GM19025 (cell line): ENCODE measurements around the gene SLC38A2.

Source experiments
- ATAC-seq: cut with Tn5 transposase; IDR thresholded peaks from one replicate; pipeline ENCODE4 v1.9.1; 2021; ENCODE audit warnings: mild to moderate bottlenecking, low read depth, moderate library complexity; ENCODE audit not compliant: unreplicated experiment

Gene SLC38A2

GRCh38 chr12:46396826-46397225 lies 24.3 kb upstream of the SLC38A2 start:
- ATAC-seq: no peak

DNA sequence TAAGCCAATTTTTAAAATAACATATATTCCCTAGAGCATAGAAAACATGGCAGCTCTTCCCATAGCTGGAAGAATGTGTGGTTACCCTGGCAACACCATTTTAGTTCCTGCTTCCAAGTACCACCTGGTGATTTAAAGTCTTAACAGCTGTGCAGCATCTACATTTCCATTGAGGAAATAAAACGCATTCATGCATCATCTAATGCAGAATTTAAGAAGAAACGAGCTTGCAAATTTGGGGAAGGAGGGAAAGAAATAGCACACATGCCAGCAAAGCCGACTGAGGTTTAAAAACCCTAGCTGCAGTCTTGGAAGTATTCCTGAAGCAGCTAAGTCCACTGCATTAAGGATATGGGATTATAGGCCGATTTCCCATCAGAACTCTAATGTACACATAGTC lies 22.8 kb upstream of the SLC38A2 start:
- no peak for ATAC-seq

DNA sequence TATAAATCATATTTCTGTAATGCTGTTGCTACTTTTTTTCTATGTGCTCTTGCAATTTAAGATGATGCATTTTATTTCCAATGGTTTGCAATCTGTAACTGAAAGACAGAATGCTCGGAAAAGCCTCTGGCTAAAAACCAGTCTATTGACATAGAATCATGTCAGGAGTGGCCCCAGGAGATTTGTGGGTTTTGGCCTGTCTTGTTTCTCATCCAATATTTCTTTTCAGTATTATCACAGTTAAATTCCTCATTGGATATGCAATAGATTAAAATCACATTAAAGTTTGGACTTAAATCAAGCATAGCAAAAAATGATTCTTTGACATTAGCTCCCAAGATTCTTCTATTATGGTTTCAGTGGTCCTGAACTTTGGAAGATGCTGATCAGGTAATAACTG lies 19.1 kb upstream of the SLC38A2 start:
- ATAC-seq: no peak

- ATAC-seq: no peak
Measured at GRCh38 chr12:46390881-46391280, 18.3 kb upstream of the SLC38A2 start.

GRCh38 chr12:46390304-46390703 lies 17.7 kb upstream of the SLC38A2 start:
- no peak for ATAC-seq

DNA sequence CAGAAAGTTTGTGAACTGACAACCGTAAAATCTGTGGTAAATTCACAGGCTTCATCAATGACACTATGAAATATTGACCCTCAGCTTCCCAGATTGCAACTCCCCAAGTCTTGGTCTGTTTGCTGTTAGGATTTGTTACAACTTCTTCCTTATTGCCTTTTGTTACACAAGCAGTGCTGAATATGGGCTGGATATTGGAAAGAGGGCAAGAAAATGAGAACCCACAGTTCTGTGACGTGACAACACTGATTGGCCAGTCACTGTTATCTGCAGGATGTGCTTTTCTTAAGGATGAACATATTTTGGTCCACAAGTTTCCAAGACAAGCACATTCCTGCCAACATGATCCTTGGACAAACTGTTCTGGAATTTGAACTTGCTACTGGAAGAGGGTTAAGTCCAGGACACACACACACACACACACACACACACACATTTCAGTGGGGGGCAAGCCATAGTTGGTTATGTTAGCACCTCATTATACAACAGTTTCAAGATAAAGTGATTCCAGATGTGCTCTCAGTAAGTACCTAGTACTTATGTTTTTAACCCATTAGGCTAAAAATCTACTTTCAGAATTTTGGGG lies 16.6 kb upstream of the SLC38A2 start:
- ATAC-seq: no peak

DNA sequence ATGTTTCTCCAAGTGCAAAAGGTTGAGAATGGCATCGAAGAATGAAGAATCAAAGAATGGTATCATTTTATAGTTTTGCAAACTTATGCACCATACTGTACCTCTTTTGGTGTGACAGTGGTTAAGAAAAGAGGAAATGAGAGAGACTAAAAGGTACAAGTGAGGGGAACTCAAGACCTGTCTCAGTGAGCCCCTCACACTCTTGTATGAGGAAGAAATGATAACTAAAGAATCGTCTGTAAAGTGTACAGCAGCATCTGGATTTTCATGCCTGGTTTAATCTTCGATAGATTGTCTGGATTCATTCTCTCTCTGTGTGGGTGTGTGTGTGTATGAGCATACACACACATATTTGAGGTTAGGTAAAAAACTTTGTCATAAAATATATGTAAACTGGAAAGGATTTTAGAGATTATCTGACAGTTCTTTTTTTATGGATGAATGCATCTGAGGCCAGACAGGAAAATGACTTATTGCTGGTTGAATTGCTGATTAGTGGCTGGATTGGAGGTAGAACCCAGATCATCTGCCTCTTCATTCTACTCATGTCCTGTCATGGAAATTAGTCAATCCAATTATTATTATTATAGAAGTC lies 16.0 kb upstream of the SLC38A2 start:
- ATAC-seq: peak; percentile 44

DNA sequence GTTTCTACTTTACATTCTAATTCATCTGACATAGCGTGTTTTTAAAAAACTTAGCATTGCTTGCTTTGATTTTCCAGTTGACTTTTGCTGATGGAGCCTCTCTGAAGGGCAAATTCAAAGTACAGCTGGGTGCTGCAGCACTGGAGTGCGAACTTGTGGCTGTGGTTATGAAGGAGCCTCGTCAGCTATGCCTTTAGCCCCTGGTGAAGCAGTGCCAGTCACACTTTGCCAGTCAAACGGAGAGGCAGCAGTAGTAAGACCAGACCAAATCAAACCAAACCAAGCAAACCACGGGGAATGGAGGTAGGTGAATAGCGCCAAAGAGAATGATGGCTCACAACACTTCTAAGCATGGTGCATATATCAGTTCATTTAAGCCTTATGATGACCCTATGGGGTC lies 15.1 kb upstream of the SLC38A2 start:
- no peak for ATAC-seq

DNA sequence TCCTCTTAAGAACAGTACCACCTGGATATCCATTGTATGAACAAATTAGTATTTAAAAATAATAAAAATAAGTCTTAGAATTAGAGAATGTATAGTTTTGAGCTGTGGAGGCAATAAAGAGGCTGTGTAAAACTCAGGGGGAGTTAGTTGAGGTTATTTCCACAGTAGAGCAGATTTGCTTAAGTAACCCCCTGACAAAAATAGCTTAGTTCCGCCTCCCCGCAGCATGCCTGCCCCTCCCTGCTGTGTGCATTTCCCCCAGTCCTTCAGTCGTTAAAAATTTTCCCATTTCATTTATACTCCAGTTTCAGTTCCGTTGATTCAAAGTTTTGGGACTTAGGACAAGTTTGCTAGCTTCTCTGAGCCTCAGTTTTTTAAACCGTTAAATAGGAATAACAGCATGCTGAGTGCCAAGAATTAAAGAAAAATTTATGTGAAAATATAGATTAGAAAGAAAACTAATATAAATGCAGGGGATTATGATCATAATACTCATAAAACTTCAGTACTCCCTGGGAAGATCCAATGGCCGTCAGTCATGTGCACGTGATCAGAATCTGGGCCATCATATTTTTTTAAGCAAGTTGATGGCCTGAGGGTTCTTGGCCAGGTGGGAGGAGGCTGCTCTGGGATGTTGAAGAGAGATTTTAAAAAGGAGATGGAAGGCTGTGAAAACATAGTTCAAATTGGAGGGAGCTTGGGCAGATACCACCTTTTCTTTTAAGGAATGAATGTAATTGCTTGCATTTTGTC lies 14.5 kb upstream of the SLC38A2 start:
- ATAC-seq: no peak

GRCh38 chr12:46386360-46386867 lies 13.8 kb upstream of the SLC38A2 start:
- ATAC-seq: no peak

GRCh38 chr12:46385438-46385837 lies 12.9 kb upstream of the SLC38A2 start:
- ATAC-seq: no peak

GRCh38 chr12:46384451-46385309 lies 12.1 kb upstream of the SLC38A2 start:
- no peak for ATAC-seq

- ATAC-seq: peak; percentile 38
Measured at GRCh38 chr12:46383654-46384450, 11.3 kb upstream of the SLC38A2 start.

- ATAC-seq: peak; percentile 63
Measured at GRCh38 chr12:46382964-46383653, 10.5 kb upstream of the SLC38A2 start.

- ATAC-seq: no peak
Measured at GRCh38 chr12:46382408-46382963, 9.9 kb upstream of the SLC38A2 start.

GRCh38 chr12:46380881-46381280 lies 8.3 kb upstream of the SLC38A2 start:
- ATAC-seq: no peak

DNA sequence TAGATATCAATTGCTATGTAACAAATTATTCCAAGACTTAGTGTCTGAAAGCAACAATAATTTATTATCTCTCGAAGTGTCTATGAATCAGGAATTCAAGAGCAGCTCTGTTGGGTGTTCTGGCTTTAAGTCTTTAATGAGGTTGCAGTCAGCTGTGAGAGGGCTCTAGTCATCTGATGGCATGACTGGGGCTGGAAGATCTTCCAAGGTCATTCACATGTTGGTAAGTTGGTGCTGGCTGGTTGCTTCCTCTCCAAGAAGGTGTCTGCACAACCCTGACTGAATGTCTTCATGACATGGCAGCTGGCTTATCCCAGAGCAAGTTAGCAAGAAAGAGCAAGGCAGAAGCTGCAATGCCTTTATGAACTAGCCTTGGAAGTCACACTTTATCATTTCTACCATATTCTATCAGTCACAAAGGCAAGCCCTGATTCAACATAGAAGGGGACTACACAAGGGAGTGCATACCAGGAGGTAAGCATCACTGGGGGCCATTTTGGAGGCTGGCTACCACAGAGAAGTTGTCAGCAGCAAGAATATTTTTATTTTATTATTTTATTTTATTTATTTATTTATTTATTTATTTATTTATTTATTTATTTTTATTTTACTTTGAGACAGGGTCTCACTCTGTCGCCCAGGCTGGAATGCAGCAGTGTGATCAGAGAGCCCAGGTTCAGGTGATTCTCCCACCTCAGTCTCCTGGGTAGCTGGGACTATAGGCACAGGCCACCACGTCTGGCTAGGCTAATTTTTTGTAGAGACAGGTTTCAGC lies 7.6 kb upstream of the SLC38A2 start:
- no peak for ATAC-seq

DNA sequence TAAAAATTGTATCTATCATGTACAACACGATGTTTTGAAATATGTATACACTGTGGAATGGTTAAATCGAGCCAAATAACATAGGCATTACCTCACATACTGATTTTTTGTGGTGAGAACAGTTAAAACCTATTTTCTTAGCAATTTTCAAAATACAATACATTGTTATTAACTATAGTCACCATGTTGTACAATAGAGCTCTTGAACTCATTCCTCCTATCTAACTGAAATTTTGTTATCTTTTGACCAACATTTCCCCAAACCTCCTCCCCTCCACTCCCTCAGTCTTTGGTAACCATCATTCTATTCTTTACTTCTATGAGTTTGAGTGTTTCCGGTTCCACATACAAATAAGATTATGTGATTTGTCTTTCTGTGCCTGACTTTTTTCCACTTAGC lies 6.8 kb upstream of the SLC38A2 start:
- no peak for ATAC-seq
